GM23338 (cell line): Measurements from ENCODE around the gene DBNL.

Experiments used
- CREB1 ChIP-seq: fragments of 250-450 bp; sonication (Bioruptor Pico); IDR thresholded peaks from 2 replicates; pipeline ENCODE4 v1.5.0; 2020; ENCODE audit warnings: low read depth, mild to moderate bottlenecking, moderate library complexity
- EZH2 ChIP-seq: fragments of 200-600 bp; sonication (generic); IDR thresholded peaks from one replicate; pipeline ENCODE4 v1.8.0; 2017; ENCODE audit warnings: antibody characterized with exemption, mild to moderate bottlenecking, low read depth; ENCODE audit not compliant: unreplicated experiment
- JUNB ChIP-seq: IDR thresholded peaks from one replicate; pipeline ENCODE4 v1.6.1; 2016; ENCODE audit warnings: antibody characterized with exemption; ENCODE audit not compliant: unreplicated experiment
- POLR2AphosphoS5 ChIP-seq: IDR thresholded peaks from 2 replicates; pipeline ENCODE4 v1.6.1; 2016; ENCODE audit warnings: antibody characterized with exemption, low read depth
- TF ChIP-seq, protein P1 (sequence below), 2 experiments: fragments of 200-600 bp in 1 of 2; sonication (generic) in 1 of 2; conservative IDR thresholded peaks; 2 replicates each; pipeline versions ENCODE4 v1.5.1 to v1.6.1; 2016 to 2017; ENCODE audit warnings: antibody characterized with exemption in 2 of 2, low read depth in 2 of 2, mild to moderate bottlenecking in 2 of 2, moderate library complexity in 1 of 2
- TF ChIP-seq, protein P2 (sequence below): IDR thresholded peaks from one replicate; pipeline ENCODE4 v1.6.1; 2018; ENCODE audit warnings: antibody characterized with exemption; ENCODE audit not compliant: unreplicated experiment

DNA sequence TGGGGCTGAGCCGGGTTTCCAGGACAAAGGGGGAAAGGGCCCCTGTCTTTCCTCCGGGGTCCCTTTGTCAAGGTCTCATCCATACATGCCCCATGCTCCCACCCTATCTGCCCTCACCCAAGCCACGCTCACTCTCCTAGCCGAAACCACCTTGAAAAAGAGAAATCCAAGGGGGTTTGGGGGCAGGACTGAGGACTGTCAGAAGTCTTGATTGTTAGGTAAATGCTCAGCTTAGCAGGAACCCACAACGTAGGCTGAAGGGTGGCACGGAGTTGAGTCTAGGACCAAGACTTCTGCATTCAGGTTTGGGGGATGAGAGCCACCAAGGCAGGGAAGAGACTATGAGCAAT, 21.6 kb downstream of the DBNL start:
- no peak for TF ChIP-seq EZH2
- TF ChIP-seq, protein P1, sequence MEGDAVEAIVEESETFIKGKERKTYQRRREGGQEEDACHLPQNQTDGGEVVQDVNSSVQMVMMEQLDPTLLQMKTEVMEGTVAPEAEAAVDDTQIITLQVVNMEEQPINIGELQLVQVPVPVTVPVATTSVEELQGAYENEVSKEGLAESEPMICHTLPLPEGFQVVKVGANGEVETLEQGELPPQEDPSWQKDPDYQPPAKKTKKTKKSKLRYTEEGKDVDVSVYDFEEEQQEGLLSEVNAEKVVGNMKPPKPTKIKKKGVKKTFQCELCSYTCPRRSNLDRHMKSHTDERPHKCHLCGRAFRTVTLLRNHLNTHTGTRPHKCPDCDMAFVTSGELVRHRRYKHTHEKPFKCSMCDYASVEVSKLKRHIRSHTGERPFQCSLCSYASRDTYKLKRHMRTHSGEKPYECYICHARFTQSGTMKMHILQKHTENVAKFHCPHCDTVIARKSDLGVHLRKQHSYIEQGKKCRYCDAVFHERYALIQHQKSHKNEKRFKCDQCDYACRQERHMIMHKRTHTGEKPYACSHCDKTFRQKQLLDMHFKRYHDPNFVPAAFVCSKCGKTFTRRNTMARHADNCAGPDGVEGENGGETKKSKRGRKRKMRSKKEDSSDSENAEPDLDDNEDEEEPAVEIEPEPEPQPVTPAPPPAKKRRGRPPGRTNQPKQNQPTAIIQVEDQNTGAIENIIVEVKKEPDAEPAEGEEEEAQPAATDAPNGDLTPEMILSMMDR (conservative IDR thresholded peaks at IDR 0.05; ENCODE audit: low read depth in 2 of 2), result no peak
- TF ChIP-seq CREB1, result no peak
- TF ChIP-seq, protein P2, sequence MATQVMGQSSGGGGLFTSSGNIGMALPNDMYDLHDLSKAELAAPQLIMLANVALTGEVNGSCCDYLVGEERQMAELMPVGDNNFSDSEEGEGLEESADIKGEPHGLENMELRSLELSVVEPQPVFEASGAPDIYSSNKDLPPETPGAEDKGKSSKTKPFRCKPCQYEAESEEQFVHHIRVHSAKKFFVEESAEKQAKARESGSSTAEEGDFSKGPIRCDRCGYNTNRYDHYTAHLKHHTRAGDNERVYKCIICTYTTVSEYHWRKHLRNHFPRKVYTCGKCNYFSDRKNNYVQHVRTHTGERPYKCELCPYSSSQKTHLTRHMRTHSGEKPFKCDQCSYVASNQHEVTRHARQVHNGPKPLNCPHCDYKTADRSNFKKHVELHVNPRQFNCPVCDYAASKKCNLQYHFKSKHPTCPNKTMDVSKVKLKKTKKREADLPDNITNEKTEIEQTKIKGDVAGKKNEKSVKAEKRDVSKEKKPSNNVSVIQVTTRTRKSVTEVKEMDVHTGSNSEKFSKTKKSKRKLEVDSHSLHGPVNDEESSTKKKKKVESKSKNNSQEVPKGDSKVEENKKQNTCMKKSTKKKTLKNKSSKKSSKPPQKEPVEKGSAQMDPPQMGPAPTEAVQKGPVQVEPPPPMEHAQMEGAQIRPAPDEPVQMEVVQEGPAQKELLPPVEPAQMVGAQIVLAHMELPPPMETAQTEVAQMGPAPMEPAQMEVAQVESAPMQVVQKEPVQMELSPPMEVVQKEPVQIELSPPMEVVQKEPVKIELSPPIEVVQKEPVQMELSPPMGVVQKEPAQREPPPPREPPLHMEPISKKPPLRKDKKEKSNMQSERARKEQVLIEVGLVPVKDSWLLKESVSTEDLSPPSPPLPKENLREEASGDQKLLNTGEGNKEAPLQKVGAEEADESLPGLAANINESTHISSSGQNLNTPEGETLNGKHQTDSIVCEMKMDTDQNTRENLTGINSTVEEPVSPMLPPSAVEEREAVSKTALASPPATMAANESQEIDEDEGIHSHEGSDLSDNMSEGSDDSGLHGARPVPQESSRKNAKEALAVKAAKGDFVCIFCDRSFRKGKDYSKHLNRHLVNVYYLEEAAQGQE, result no peak
- no peak for TF ChIP-seq JUNB
- TF ChIP-seq POLR2AphosphoS5, result no peak
